ENCODE results near the gene COG5.
"Not testable (repeated sequence)": the region's sequence is repeated elsewhere in the genome, so short reads cannot be mapped to it uniquely, and the experiment has no call there.

Gene COG5

GRCh38 chr7:107538001-107538400 lies 25.7 kb downstream of the COG5 start:
- H3K79me1 ChIP-seq (ENCODE audit: low read length): no peaks in the 10 kb centered on the region
- H3K27ac ChIP-seq (ENCODE audit: low read depth, low read length): no peak overlapping the region
- H3K79me2 ChIP-seq (ENCODE audit: control insufficient read depth, insufficient read depth, low read length, poor library complexity): no peaks in the 10 kb centered on the region
- H4K91ac ChIP-seq (ENCODE audit: low read depth, low read length): no peak overlapping the region
- no peak overlapping the region for H2BK5ac ChIP-seq (ENCODE audit: low read depth, low read length, poor library complexity)
- no peak for DNase-seq
- no peak overlapping the region for H3K23ac ChIP-seq (ENCODE audit: low read length)
- H3K18ac ChIP-seq (ENCODE audit: low read length): no peak overlapping the region
- no CpG with 5 or more reads among the region's 2 CpGs for WGBS (ENCODE audit: extremely low coverage, insufficient coverage, insufficient read length)
- no peak overlapping the region for H3K4me3 ChIP-seq (ENCODE audit: low read depth, low read length)
- H3K4me2 ChIP-seq (ENCODE audit: low read length): no peak overlapping the region
- H4K8ac ChIP-seq (ENCODE audit: low read depth, low read length): no peak overlapping the region
- H3K4me1 ChIP-seq (ENCODE audit: control insufficient read depth in 1 of 2, insufficient read depth in 2 of 2, low read length in 2 of 2): no peaks in the 10 kb centered on the region
- H3K27me3 ChIP-seq (ENCODE audit: insufficient read depth, low read length): no peaks in the 10 kb centered on the region
- H3K9ac ChIP-seq (ENCODE audit: low read length): no peak overlapping the region
- H3K14ac ChIP-seq (ENCODE audit: low read length): no peak overlapping the region
- no peaks in the 10 kb centered on the region for H3K9me3 ChIP-seq (ENCODE audit: insufficient read depth, low read depth, low read length)
- H3K4ac ChIP-seq (ENCODE audit: low read depth, low read length): no peak overlapping the region
- no peak overlapping the region for H2BK12ac ChIP-seq (ENCODE audit: low read length)
- H2AFZ ChIP-seq (ENCODE audit: insufficient read depth, low read length, poor library complexity): no peak overlapping the region
- no peak overlapping the region for H2AK5ac ChIP-seq (ENCODE audit: low read length)
- no peak overlapping the region for H2BK120ac ChIP-seq (ENCODE audit: insufficient read depth, low read length, poor library complexity)
- peaks cover 0 to 1% of the 10 kb centered on the region in 2 experiments for H3K36me3 ChIP-seq (ENCODE audit: control insufficient read depth in 1 of 2, insufficient read depth in 2 of 2, low read length in 2 of 2)
- no peak overlapping the region for H4K12ac ChIP-seq (ENCODE audit: low read depth, low read length)

GRCh38 chr7:107537228-107537627 lies 26.5 kb downstream of the COG5 start:
- not testable (repeated sequence) for H3K14ac ChIP-seq (ENCODE audit: low read length); DNase-seq; H4K12ac ChIP-seq (ENCODE audit: low read depth, low read length); H3K4me1 ChIP-seq (ENCODE audit: control insufficient read depth in 1 of 2, insufficient read depth in 2 of 2, low read length in 2 of 2); H2AK5ac ChIP-seq (ENCODE audit: low read length); H3K79me1 ChIP-seq (ENCODE audit: low read length); H4K91ac ChIP-seq (ENCODE audit: low read depth, low read length); H3K23ac ChIP-seq (ENCODE audit: low read length); H3K18ac ChIP-seq (ENCODE audit: low read length); H3K79me2 ChIP-seq (ENCODE audit: control insufficient read depth, insufficient read depth, low read length, poor library complexity); H2BK120ac ChIP-seq (ENCODE audit: insufficient read depth, low read length, poor library complexity); H3K4me3 ChIP-seq (ENCODE audit: low read depth, low read length); H3K27me3 ChIP-seq (ENCODE audit: insufficient read depth, low read length); H3K27ac ChIP-seq (ENCODE audit: low read depth, low read length); H4K8ac ChIP-seq (ENCODE audit: low read depth, low read length); H3K4ac ChIP-seq (ENCODE audit: low read depth, low read length); H3K4me2 ChIP-seq (ENCODE audit: low read length); H3K36me3 ChIP-seq (ENCODE audit: control insufficient read depth in 1 of 2, insufficient read depth in 2 of 2, low read length in 2 of 2); H3K9ac ChIP-seq (ENCODE audit: low read length); H3K9me3 ChIP-seq (ENCODE audit: insufficient read depth, low read depth, low read length); H2BK12ac ChIP-seq (ENCODE audit: low read length); H2AFZ ChIP-seq (ENCODE audit: insufficient read depth, low read length, poor library complexity); H2BK5ac ChIP-seq (ENCODE audit: low read depth, low read length, poor library complexity)
- no CpG with 5 or more reads among the region's 4 CpGs for WGBS (ENCODE audit: extremely low coverage, insufficient coverage, insufficient read length)

- Histone ChIP-seq H4K12ac (ENCODE audit: low read depth, low read length) (no peak overlapping the region), H2AK5ac (ENCODE audit: low read length) (no peak overlapping the region), H3K4ac (ENCODE audit: low read depth, low read length) (no peak overlapping the region), H4K91ac (ENCODE audit: low read depth, low read length) (no peak overlapping the region), H3K36me3 (ENCODE audit: control insufficient read depth in 1 of 2, insufficient read depth in 2 of 2, low read length in 2 of 2) (peaks cover 0 to 1% of the 10 kb centered on the region in 2 experiments), H3K4me1 (ENCODE audit: control insufficient read depth in 1 of 2, insufficient read depth in 2 of 2, low read length in 2 of 2) (peaks cover 0 to under 1% of the 10 kb centered on the region in 2 experiments), H3K79me1 (ENCODE audit: low read length) (no peaks in the 10 kb centered on the region), H2BK120ac (ENCODE audit: insufficient read depth, low read length, poor library complexity) (no peak overlapping the region), H3K79me2 (ENCODE audit: control insufficient read depth, insufficient read depth, low read length, poor library complexity) (no peaks in the 10 kb centered on the region), H4K8ac (ENCODE audit: low read depth, low read length) (no peak overlapping the region), H3K4me3 (ENCODE audit: low read depth, low read length) (no peak overlapping the region), H3K23ac (ENCODE audit: low read length) (no peak overlapping the region), H3K27ac (ENCODE audit: low read depth, low read length) (no peak overlapping the region), H3K9ac (ENCODE audit: low read length) (no peak overlapping the region), H2BK5ac (ENCODE audit: low read depth, low read length, poor library complexity) (no peak overlapping the region), H3K9me3 (ENCODE audit: insufficient read depth, low read depth, low read length) (no peaks in the 10 kb centered on the region), H3K14ac (ENCODE audit: low read length) (no peak overlapping the region), H2BK12ac (ENCODE audit: low read length) (no peak overlapping the region), H3K27me3 (ENCODE audit: insufficient read depth, low read length) (no peaks in the 10 kb centered on the region), H3K4me2 (ENCODE audit: low read length) (no peak overlapping the region), H3K18ac (ENCODE audit: low read length) (no peak overlapping the region), H2AFZ (ENCODE audit: insufficient read depth, low read length, poor library complexity) (no peak overlapping the region)
- DNase-seq: no peak
Measured at GRCh38 chr7:107534139-107534538, 29.6 kb downstream of the COG5 start.

GRCh38 chr7:107530751-107531150 lies 33.0 kb downstream of the COG5 start:
- Histone ChIP-seq H2AFZ (ENCODE audit: insufficient read depth, low read length, poor library complexity) (no peak overlapping the region), H3K23ac (ENCODE audit: low read length) (no peak overlapping the region), H3K9ac (ENCODE audit: low read length) (no peak overlapping the region), H3K79me1 (ENCODE audit: low read length) (no peaks in the 10 kb centered on the region), H4K91ac (ENCODE audit: low read depth, low read length) (no peak overlapping the region), H3K36me3 (ENCODE audit: control insufficient read depth in 1 of 2, insufficient read depth in 2 of 2, low read length in 2 of 2) (no peaks in the 10 kb centered on the region), H2BK120ac (ENCODE audit: insufficient read depth, low read length, poor library complexity) (no peak overlapping the region), H3K27ac (ENCODE audit: low read depth, low read length) (no peak overlapping the region), H3K27me3 (ENCODE audit: insufficient read depth, low read length) (no peaks in the 10 kb centered on the region), H3K18ac (ENCODE audit: low read length) (no peak overlapping the region), H3K4me2 (ENCODE audit: low read length) (no peak overlapping the region), H4K8ac (ENCODE audit: low read depth, low read length) (no peak overlapping the region), H2BK12ac (ENCODE audit: low read length) (no peak overlapping the region), H3K4ac (ENCODE audit: low read depth, low read length) (no peak overlapping the region), H2BK5ac (ENCODE audit: low read depth, low read length, poor library complexity) (no peak overlapping the region), H4K12ac (ENCODE audit: low read depth, low read length) (no peak overlapping the region), H3K9me3 (ENCODE audit: insufficient read depth, low read depth, low read length) (no peaks in the 10 kb centered on the region), H2AK5ac (ENCODE audit: low read length) (no peak overlapping the region), H3K79me2 (ENCODE audit: control insufficient read depth, insufficient read depth, low read length, poor library complexity) (no peaks in the 10 kb centered on the region), H3K4me1 (ENCODE audit: control insufficient read depth in 1 of 2, insufficient read depth in 2 of 2, low read length in 2 of 2) (peaks cover 0 to 2% of the 10 kb centered on the region in 2 experiments), H3K14ac (ENCODE audit: low read length) (no peak overlapping the region), H3K4me3 (ENCODE audit: low read depth, low read length) (no peak overlapping the region)
- no peak for DNase-seq

- H2BK120ac ChIP-seq (ENCODE audit: insufficient read depth, low read length, poor library complexity): no peak overlapping the region
- no peak overlapping the region for H4K12ac ChIP-seq (ENCODE audit: low read depth, low read length)
- no peak overlapping the region for H3K4ac ChIP-seq (ENCODE audit: low read depth, low read length)
Measured at GRCh38 chr7:107528461-107528860, 35.3 kb downstream of the COG5 start.

More at GRCh38 chr7:107528461-107528860, 35.3 kb downstream of the COG5 start:
- Histone ChIP-seq H4K8ac (ENCODE audit: low read depth, low read length) (no peak overlapping the region), H3K9ac (ENCODE audit: low read length) (no peak overlapping the region), H3K23ac (ENCODE audit: low read length) (no peak overlapping the region), H3K9me3 (ENCODE audit: insufficient read depth, low read depth, low read length) (no peaks in the 10 kb centered on the region), H3K79me2 (ENCODE audit: control insufficient read depth, insufficient read depth, low read length, poor library complexity) (no peaks in the 10 kb centered on the region), H4K91ac (ENCODE audit: low read depth, low read length) (no peak overlapping the region), H3K14ac (ENCODE audit: low read length) (no peak overlapping the region), H2BK5ac (ENCODE audit: low read depth, low read length, poor library complexity) (no peak overlapping the region), H3K27me3 (ENCODE audit: insufficient read depth, low read length) (no peaks in the 10 kb centered on the region), H3K4me1 (ENCODE audit: control insufficient read depth in 1 of 2, insufficient read depth in 2 of 2, low read length in 2 of 2) (peaks cover 0 to 2% of the 10 kb centered on the region in 2 experiments), H3K27ac (ENCODE audit: low read depth, low read length) (no peak overlapping the region), H3K36me3 (ENCODE audit: control insufficient read depth in 1 of 2, insufficient read depth in 2 of 2, low read length in 2 of 2) (no peaks in the 10 kb centered on the region), H3K4me3 (ENCODE audit: low read depth, low read length) (no peak overlapping the region), H3K18ac (ENCODE audit: low read length) (no peak overlapping the region), H2AK5ac (ENCODE audit: low read length) (no peak overlapping the region), H3K4me2 (ENCODE audit: low read length) (no peak overlapping the region), H3K79me1 (ENCODE audit: low read length) (no peaks in the 10 kb centered on the region), H2AFZ (ENCODE audit: insufficient read depth, low read length, poor library complexity) (no peak overlapping the region), H2BK12ac (ENCODE audit: low read length) (no peak overlapping the region)
- DNase-seq: peak; percentile 18 to 69
